ENCODE results near the gene TMEM208.
A peak's percentile ranks its signal among the peaks of the same experiment; 100 is the strongest.

TMEM208 gene

GRCh38 chr16:67210069-67210937 lies 16.6 kb upstream of the TMEM208 start:
- DNase-seq: no peak

GRCh38 chr16:67211674-67212073 lies 15.3 kb upstream of the TMEM208 start:
- no peak for DNase-seq

GRCh38 chr16:67212766-67213165 lies 14.2 kb upstream of the TMEM208 start:
- DNase-seq: no peak

- no peak for DNase-seq
These were observed 13.5 kb upstream of the TMEM208 start for GRCh38 chr16:67213197-67214019.

- DNase-seq: no peak
These were observed 11.2 kb upstream of the TMEM208 start for GRCh38 chr16:67215706-67216105.

GRCh38 chr16:67216612-67217490 lies 10.1 kb upstream of the TMEM208 start:
- DNase-seq: no peak

- no peak for DNase-seq
These were observed 2.9 kb upstream of the TMEM208 start for GRCh38 chr16:67223992-67224391.

GRCh38 chr16:67226295-67226803 lies 581 bp upstream of the TMEM208 start:
- DNase-seq: no peak

GRCh38 chr16:67227567-67227921 lies 614 bp downstream of the TMEM208 start:
- no peak for DNase-seq

- DNase-seq: no peak
These were observed 1.3 kb downstream of the TMEM208 start for GRCh38 chr16:67228034-67228785.

- DNase-seq: no peak
These were observed 2.0 kb downstream of the TMEM208 start for GRCh38 chr16:67228905-67229304.

GRCh38 chr16:67229906-67230808 lies 3.2 kb downstream of the TMEM208 start:
- no peak for DNase-seq

- no peak for DNase-seq
These were observed 4.1 kb downstream of the TMEM208 start for GRCh38 chr16:67230809-67231660.

- DNase-seq: no peak
These were observed 6.7 kb downstream of the TMEM208 start for GRCh38 chr16:67233596-67233995.

- DNase-seq: no peak
These were observed 7.3 kb downstream of the TMEM208 start for GRCh38 chr16:67234180-67234597.

GRCh38 chr16:67235816-67236562 lies 9.1 kb downstream of the TMEM208 start:
- no peak for DNase-seq

- DNase-seq: peak; percentile 66
These were observed 9.8 kb downstream of the TMEM208 start for GRCh38 chr16:67236563-67237395.
